Measurements from ENCODE around the gene ATP8B1. TPM values are rescaled to one million over a fixed set of nuclear protein-coding genes. Genes with fewer than 3 reads are reported as not detected.
A peak's percentile ranks its signal among the peaks of the same experiment; 100 is the strongest.
"Not testable (repeated sequence)": the region's sequence is repeated elsewhere in the genome, so short reads cannot be mapped to it uniquely, and the experiment has no call there.

Gene ATP8B1
- total RNA-seq: 38.5 and 38.7 TPM in 2 replicates
- long read RNA-seq, partial matches to known transcripts: 9 of 21 reads
- long read RNA-seq, other reads (novel, unspliced or antisense): 12 of 21 reads

DNA sequence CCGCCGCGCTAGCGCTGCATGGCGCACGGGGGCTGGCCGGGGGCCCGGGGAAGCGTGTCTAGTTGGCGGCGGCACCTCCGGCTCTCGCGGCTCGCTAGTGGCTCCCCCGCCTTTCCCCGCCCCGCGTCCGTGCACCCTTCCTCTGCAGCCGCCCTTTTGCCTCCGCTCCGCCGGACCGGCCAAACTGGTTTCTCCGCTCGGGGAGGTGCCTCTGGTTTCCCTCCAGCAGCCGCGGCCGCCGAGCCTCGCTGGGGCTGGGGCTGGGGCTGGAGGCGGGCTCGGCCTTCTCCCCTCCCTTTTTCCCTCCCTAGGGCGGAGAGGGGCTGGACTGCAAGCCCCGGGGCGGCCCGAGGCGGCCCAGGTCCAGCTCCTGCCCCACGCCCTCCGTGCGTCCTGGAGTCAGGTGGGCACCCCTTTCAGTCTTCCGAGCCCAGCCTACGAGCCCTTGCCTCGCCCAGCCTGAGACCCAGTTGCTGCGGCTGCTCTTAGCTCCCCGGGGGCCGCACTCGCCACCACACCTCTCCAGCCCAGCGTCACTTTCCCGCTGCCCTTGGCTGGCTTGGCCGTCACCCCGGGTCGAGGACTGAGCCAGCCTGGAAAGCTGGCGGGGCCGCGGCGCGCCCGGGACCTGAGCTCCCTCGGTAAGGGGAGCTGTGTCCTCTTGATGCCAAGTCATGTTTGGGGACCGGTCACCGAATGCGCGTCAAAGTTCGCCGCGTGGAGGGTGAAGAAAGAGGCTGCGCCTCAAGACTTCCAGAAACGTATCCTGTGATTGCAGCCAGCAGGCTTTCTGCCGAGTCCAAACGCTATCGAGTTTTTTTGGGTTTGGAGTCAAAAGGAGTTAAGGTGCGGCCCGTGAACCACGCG is at the start of gene ATP8B1:
Gene ATP8B1 (minus strand): TSS at position 213 of the 867 bp plus-strand sequence. CDS start 71,508 bp downstream, outside the sequence.
- Mint-ChIP-seq H3K27ac (ENCODE audit: unreplicated experiment) (peak within 1 kb of the TSS; percentile 81), H3K27me3 (ENCODE audit: unreplicated experiment) (no peaks in the 10 kb centered on the region), H3K4me1 (ENCODE audit: unreplicated experiment) (peaks cover 51% of the 10 kb centered on the region), H3K36me3 (ENCODE audit: unreplicated experiment) (no peaks in the 10 kb centered on the region), H3K9me3 (ENCODE audit: unreplicated experiment) (no peaks in the 10 kb centered on the region), H3K4me3 (ENCODE audit: unreplicated experiment) (peak within 1 kb of the TSS; percentile 91)
- TF ChIP-seq CTCF (IDR thresholded peaks at IDR 0.05): no peak
- peak; percentile 89 for DNase-seq (ENCODE audit: extremely low spot score, unreplicated experiment)

DNA sequence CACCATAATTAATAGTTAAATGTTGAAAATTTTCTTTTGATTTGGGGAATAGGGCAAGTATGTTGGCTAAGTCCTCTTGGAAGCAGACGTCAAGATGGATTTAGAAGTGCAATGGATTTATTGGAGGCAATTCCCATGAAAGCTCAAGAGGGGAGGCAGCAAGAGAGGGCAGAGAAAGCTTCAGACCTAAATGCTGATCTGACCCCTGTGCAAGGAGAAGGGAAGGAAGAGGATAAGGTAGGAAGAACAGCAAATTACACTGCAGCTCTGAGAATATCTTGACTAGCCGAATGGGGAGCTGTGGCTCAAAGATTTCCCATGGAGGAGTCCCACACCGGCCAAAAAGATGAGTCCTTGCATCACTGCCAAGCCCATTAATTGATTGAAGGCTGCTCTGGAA is 46.9 kb upstream of the ATP8B1 start:
- Mint-ChIP-seq H3K4me3 (ENCODE audit: unreplicated experiment) (no peak overlapping the region), H3K27me3 (ENCODE audit: unreplicated experiment) (no peaks in the 10 kb centered on the region), H3K27ac (ENCODE audit: unreplicated experiment) (no peak overlapping the region), H3K4me1 (ENCODE audit: unreplicated experiment) (peaks cover 8% of the 10 kb centered on the region), H3K9me3 (ENCODE audit: unreplicated experiment) (no peaks in the 10 kb centered on the region), H3K36me3 (ENCODE audit: unreplicated experiment) (no peaks in the 10 kb centered on the region)
- TF ChIP-seq CTCF (IDR thresholded peaks at IDR 0.05): no peak
- no peak for DNase-seq (ENCODE audit: extremely low spot score, unreplicated experiment)

DNA sequence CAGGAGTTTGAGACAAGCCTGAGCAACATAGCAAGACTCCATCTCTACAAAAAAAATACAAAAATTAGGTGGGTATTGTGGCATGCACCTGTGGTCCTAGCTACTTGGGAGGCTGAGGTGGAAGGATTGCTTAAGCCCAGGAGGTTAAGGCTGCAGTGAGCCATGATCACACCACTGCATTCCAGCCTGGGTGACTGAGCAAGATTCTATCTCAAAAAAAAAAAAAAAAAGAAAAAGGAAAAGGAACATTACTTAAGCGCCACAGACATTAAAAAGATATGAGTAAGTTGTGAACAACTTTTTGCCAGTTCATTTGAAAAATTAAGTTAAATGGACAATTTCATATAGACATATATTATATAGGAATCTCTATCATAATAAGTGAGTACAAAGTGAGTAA is 45.3 kb upstream of the ATP8B1 start:
- peaks cover 11% of the 10 kb centered on the region for H3K4me1 Mint-ChIP-seq (ENCODE audit: unreplicated experiment)
- not testable (repeated sequence) for H3K27me3 Mint-ChIP-seq (ENCODE audit: unreplicated experiment); H3K4me3 Mint-ChIP-seq (ENCODE audit: unreplicated experiment); H3K36me3 Mint-ChIP-seq (ENCODE audit: unreplicated experiment); DNase-seq (ENCODE audit: extremely low spot score, unreplicated experiment); H3K9me3 Mint-ChIP-seq (ENCODE audit: unreplicated experiment); H3K27ac Mint-ChIP-seq (ENCODE audit: unreplicated experiment)

DNA sequence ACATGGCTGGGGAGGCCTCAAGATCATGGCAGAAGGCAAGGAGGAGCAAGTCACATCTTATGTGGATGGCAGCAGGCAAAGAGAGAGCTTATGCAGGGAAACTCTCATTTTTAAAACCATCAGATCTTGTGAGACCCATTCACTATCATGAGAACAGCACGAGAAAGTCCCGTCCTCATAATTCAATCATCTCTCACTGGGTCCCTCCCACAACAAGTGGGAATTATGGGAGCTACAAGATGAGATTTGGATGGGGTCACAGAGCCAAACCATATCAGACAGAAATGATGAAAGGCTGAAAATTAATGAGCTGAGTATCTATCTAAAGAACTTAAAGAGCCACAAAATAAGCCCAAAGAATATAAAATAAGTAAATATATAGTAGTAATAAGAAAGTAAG is 44.3 kb upstream of the ATP8B1 start:
- H3K27ac Mint-ChIP-seq (ENCODE audit: unreplicated experiment); H3K9me3 Mint-ChIP-seq (ENCODE audit: unreplicated experiment); DNase-seq (ENCODE audit: extremely low spot score, unreplicated experiment); H3K4me3 Mint-ChIP-seq (ENCODE audit: unreplicated experiment); H3K27me3 Mint-ChIP-seq (ENCODE audit: unreplicated experiment); H3K36me3 Mint-ChIP-seq (ENCODE audit: unreplicated experiment): not testable (repeated sequence)
- peaks cover 15% of the 10 kb centered on the region for H3K4me1 Mint-ChIP-seq (ENCODE audit: unreplicated experiment)

GRCh38 chr18:57846258-57846657 is 43.1 kb upstream of the ATP8B1 start:
- no peak overlapping the region for H3K4me3 Mint-ChIP-seq (ENCODE audit: unreplicated experiment)
- TF ChIP-seq CTCF (IDR thresholded peaks at IDR 0.05): no peak
- no peak for DNase-seq (ENCODE audit: extremely low spot score, unreplicated experiment)
- no peaks in the 10 kb centered on the region for H3K9me3 Mint-ChIP-seq (ENCODE audit: unreplicated experiment)
- H3K27ac Mint-ChIP-seq (ENCODE audit: unreplicated experiment): peak overlapping the region; percentile 25
- no peaks in the 10 kb centered on the region for H3K27me3 Mint-ChIP-seq (ENCODE audit: unreplicated experiment)
- H3K36me3 Mint-ChIP-seq (ENCODE audit: unreplicated experiment): no peaks in the 10 kb centered on the region
- H3K4me1 Mint-ChIP-seq (ENCODE audit: unreplicated experiment): peaks cover 21% of the 10 kb centered on the region

- DNase-seq (ENCODE audit: extremely low spot score, unreplicated experiment): no peak
- Mint-ChIP-seq H3K4me1 (ENCODE audit: unreplicated experiment) (peaks cover 26% of the 10 kb centered on the region), H3K36me3 (ENCODE audit: unreplicated experiment) (no peaks in the 10 kb centered on the region), H3K27me3 (ENCODE audit: unreplicated experiment) (no peaks in the 10 kb centered on the region), H3K9me3 (ENCODE audit: unreplicated experiment) (no peaks in the 10 kb centered on the region), H3K4me3 (ENCODE audit: unreplicated experiment) (no peak overlapping the region), H3K27ac (ENCODE audit: unreplicated experiment) (peak overlapping the region; percentile 25)
- TF ChIP-seq CTCF (IDR thresholded peaks at IDR 0.05): no peak
Measured at GRCh38 chr18:57845605-57846074, 42.5 kb upstream of the ATP8B1 start.

Data from osteocyte (in vitro differentiated cells).